ENCODE measurements around the gene CLDND2. TPM values are rescaled to one million over a fixed set of nuclear protein-coding genes. Genes with fewer than 3 reads are reported as not detected.

The CLDND2 gene
- total RNA-seq, 2 donors from 2014 or later = 0.37 to 1.5 TPM

GRCh38 chr19:51394050-51394836, 25.4 kb upstream of the CLDND2 start:
- Mint-ChIP-seq H3K9me3 (no peaks in the 10 kb centered on the region), H3K27ac (peak overlapping the region; percentile 97), H3K36me3 (ENCODE audit: low read depth) (peaks cover 17% of the 10 kb centered on the region), H3K4me1 (peaks cover 16% of the 10 kb centered on the region), H3K4me3 (peak overlapping the region; percentile 96), H3K27me3 (no peaks in the 10 kb centered on the region)
- ATAC-seq (replicated peaks) = peak; percentile 88

- H3K9me3 Mint-ChIP-seq = no peaks in the 10 kb centered on the region
- peaks cover 17% of the 10 kb centered on the region for H3K36me3 Mint-ChIP-seq (ENCODE audit: low read depth)
- H3K27ac Mint-ChIP-seq = peak overlapping the region; percentile 75
- H3K27me3 Mint-ChIP-seq = no peaks in the 10 kb centered on the region
- peak overlapping the region; percentile 71 for H3K4me3 Mint-ChIP-seq
- H3K4me1 Mint-ChIP-seq = peaks cover 16% of the 10 kb centered on the region
- no peak for ATAC-seq (replicated peaks)
Observed at GRCh38 chr19:51392701-51393100, 23.9 kb upstream of the CLDND2 start.

GRCh38 chr19:51391073-51391611, 22.3 kb upstream of the CLDND2 start:
- peak overlapping the region; percentile 73 for H3K27ac Mint-ChIP-seq

GRCh38 chr19:51389143-51389542, 20.3 kb upstream of the CLDND2 start:
- Mint-ChIP-seq H3K27ac (no peak overlapping the region), H3K27me3 (no peaks in the 10 kb centered on the region), H3K9me3 (no peaks in the 10 kb centered on the region), H3K4me1 (peaks cover 16% of the 10 kb centered on the region), H3K4me3 (no peak overlapping the region), H3K36me3 (ENCODE audit: low read depth) (peaks cover 3% of the 10 kb centered on the region)
- no peak for ATAC-seq (replicated peaks)

More at GRCh38 chr19:51391073-51391611, 22.3 kb upstream of the CLDND2 start:
- H3K27me3 Mint-ChIP-seq = no peaks in the 10 kb centered on the region
- no peak overlapping the region for H3K4me3 Mint-ChIP-seq
- H3K9me3 Mint-ChIP-seq = no peaks in the 10 kb centered on the region
- no peak for ATAC-seq (replicated peaks)
- H3K4me1 Mint-ChIP-seq = peaks cover 16% of the 10 kb centered on the region
- H3K36me3 Mint-ChIP-seq (ENCODE audit: low read depth) = peaks cover 17% of the 10 kb centered on the region

GRCh38 chr19:51387924-51388389, 19.2 kb upstream of the CLDND2 start, which contains the start of gene LIM2:
Gene LIM2, minus strand, starts transcription at chr19:51387974. Its CDS starts 531 bp downstream, at chr19:51387443.
- Mint-ChIP-seq H3K4me3 (no peak within 1 kb of the TSS), H3K27ac (peak within 1 kb of the TSS; percentile 81), H3K36me3 (ENCODE audit: low read depth) (no peaks in the 10 kb centered on the region), H3K27me3 (no peaks in the 10 kb centered on the region), H3K4me1 (peaks cover 10% of the 10 kb centered on the region), H3K9me3 (no peaks in the 10 kb centered on the region)
- ATAC-seq (replicated peaks) = no peak

GRCh38 chr19:51386882-51387520, 18.2 kb upstream of the CLDND2 start:
- no peak overlapping the region for H3K4me3 Mint-ChIP-seq
- H3K27me3 Mint-ChIP-seq = no peaks in the 10 kb centered on the region
- no peak for ATAC-seq (replicated peaks)
- no peak overlapping the region for H3K27ac Mint-ChIP-seq
- no peaks in the 10 kb centered on the region for H3K36me3 Mint-ChIP-seq (ENCODE audit: low read depth)
- no peaks in the 10 kb centered on the region for H3K9me3 Mint-ChIP-seq
- peaks cover 7% of the 10 kb centered on the region for H3K4me1 Mint-ChIP-seq

- no peak overlapping the region for H3K4me3 Mint-ChIP-seq
- peak; percentile 21 for ATAC-seq (replicated peaks)
- no peak overlapping the region for H3K27ac Mint-ChIP-seq
- no peaks in the 10 kb centered on the region for H3K9me3 Mint-ChIP-seq
- H3K27me3 Mint-ChIP-seq = no peaks in the 10 kb centered on the region
- H3K4me1 Mint-ChIP-seq = peaks cover 6% of the 10 kb centered on the region
- H3K36me3 Mint-ChIP-seq (ENCODE audit: low read depth) = no peaks in the 10 kb centered on the region
Observed at GRCh38 chr19:51382004-51382403, 13.2 kb upstream of the CLDND2 start.

- ATAC-seq (replicated peaks) = no peak
- no peaks in the 10 kb centered on the region for H3K27me3 Mint-ChIP-seq
- peak overlapping the region; percentile 19 for H3K4me3 Mint-ChIP-seq
- no peaks in the 10 kb centered on the region for H3K36me3 Mint-ChIP-seq (ENCODE audit: low read depth)
- H3K27ac Mint-ChIP-seq = peak overlapping the region; percentile 52
- peaks cover 12% of the 10 kb centered on the region for H3K4me1 Mint-ChIP-seq
- no peaks in the 10 kb centered on the region for H3K9me3 Mint-ChIP-seq
Observed at GRCh38 chr19:51380379-51380778, 11.6 kb upstream of the CLDND2 start.

GRCh38 chr19:51377422-51377821, 8.6 kb upstream of the CLDND2 start:
- Mint-ChIP-seq H3K27ac (no peak overlapping the region), H3K9me3 (no peaks in the 10 kb centered on the region), H3K36me3 (ENCODE audit: low read depth) (no peaks in the 10 kb centered on the region), H3K4me1 (peaks cover 33% of the 10 kb centered on the region), H3K27me3 (no peaks in the 10 kb centered on the region), H3K4me3 (no peak overlapping the region)
- no peak for ATAC-seq (replicated peaks)

- Mint-ChIP-seq H3K27me3 (no peaks in the 10 kb centered on the region), H3K4me1 (peaks cover 46% of the 10 kb centered on the region), H3K4me3 (peak overlapping the region; percentile 62), H3K27ac (peak overlapping the region; percentile 28), H3K9me3 (no peaks in the 10 kb centered on the region), H3K36me3 (ENCODE audit: low read depth) (no peaks in the 10 kb centered on the region)
- ATAC-seq (replicated peaks) = peak; percentile 67
Observed at GRCh38 chr19:51375504-51376221, 6.9 kb upstream of the CLDND2 start.

GRCh38 chr19:51372649-51373504, 4.1 kb upstream of the CLDND2 start, which contains the start of gene NKG7:
Gene NKG7, minus strand, starts transcription at chr19:51372654. Its CDS starts 119 bp downstream, at chr19:51372535.
- H3K27ac Mint-ChIP-seq = peak within 1 kb of the TSS; percentile 90
- peak; percentile 79 for ATAC-seq (replicated peaks)
- H3K4me3 Mint-ChIP-seq = peak within 1 kb of the TSS; percentile 100
- no peaks in the 10 kb centered on the region for H3K27me3 Mint-ChIP-seq
- H3K4me1 Mint-ChIP-seq = peaks cover 50% of the 10 kb centered on the region
- H3K9me3 Mint-ChIP-seq = no peaks in the 10 kb centered on the region
- H3K36me3 Mint-ChIP-seq (ENCODE audit: low read depth) = no peaks in the 10 kb centered on the region

- Mint-ChIP-seq H3K4me1 (peaks cover 50% of the 10 kb centered on the region), H3K4me3 (peak overlapping the region; percentile 100), H3K27me3 (no peaks in the 10 kb centered on the region), H3K9me3 (no peaks in the 10 kb centered on the region), H3K36me3 (ENCODE audit: low read depth) (peaks cover 7% of the 10 kb centered on the region), H3K27ac (peak overlapping the region; percentile 90)
- ATAC-seq (replicated peaks) = no peak
Observed at GRCh38 chr19:51372021-51372648, 3.3 kb upstream of the CLDND2 start.

- H3K4me1 Mint-ChIP-seq = peaks cover 45% of the 10 kb centered on the region
- H3K27me3 Mint-ChIP-seq = no peaks in the 10 kb centered on the region
- no peak for ATAC-seq (replicated peaks)
- H3K4me3 Mint-ChIP-seq = peak overlapping the region; percentile 100
- H3K9me3 Mint-ChIP-seq = no peaks in the 10 kb centered on the region
- peaks cover 15% of the 10 kb centered on the region for H3K36me3 Mint-ChIP-seq (ENCODE audit: low read depth)
- peak overlapping the region; percentile 90 for H3K27ac Mint-ChIP-seq
Observed at GRCh38 chr19:51371186-51371690, 2.4 kb upstream of the CLDND2 start.
